ENCODE data around the gene TGM5. TPM values are rescaled to one million over a fixed set of nuclear protein-coding genes. Genes with fewer than 3 reads are reported as not detected.

TGM5 gene
- total and polyA plus RNA-seq, 4 experiments from 2014 or later, result not detected

GRCh38 chr15:43283526-43283925 lies 16.8 kb upstream of the TGM5 start:
- ChIA-PET POLR2A (ENCODE audit: partially characterized antibody) (no interaction called here), CTCF (ENCODE audit: partially characterized antibody) (interaction anchor here (1.1 to 5.4 kb wide), 3 partner anchors 51 to 58 kb away, joined by 3 to 82 read pairs (median 26); no protein-coding TSS in a partner anchor)
- DNase-seq, result no peak
- H3K36me3 ChIP-seq (ENCODE audit: insufficient read depth, low read length), result no peaks in the 10 kb centered on the region
- no peak overlapping the region for H3K4me3 ChIP-seq (ENCODE audit: low read length in 2 of 2)
- Mint-ChIP-seq H3K4me1 (peaks cover 0 to 6% (median 4%) of the 10 kb centered on the region in 4 donors), H3K9me3 (peaks cover 0 to 1% (median 0%) of the 10 kb centered on the region in 8 donors), H3K4me3 (no peak overlapping the region), H3K36me3 (no peaks in the 10 kb centered on the region), H3K27me3 (peaks cover 4 to 11% of the 10 kb centered on the region in 2 donors), H3K27ac (no peak overlapping the region)
- no peaks in the 10 kb centered on the region for H3K4me1 ChIP-seq (ENCODE audit: insufficient read depth, low read length)
- no peaks in the 10 kb centered on the region for H3K9me3 ChIP-seq (ENCODE audit: control insufficient read depth in 1 of 2, low read length in 2 of 2)
- intact Hi-C loops (cut with micrococcal nuclease), result no loop called here
- H3K27me3 ChIP-seq (ENCODE audit: insufficient read depth, low read length), result no peaks in the 10 kb centered on the region
- H3K27ac ChIP-seq (ENCODE audit: low read depth, low read length), result no peak overlapping the region

GRCh38 chr15:43281926-43282602 lies 15.3 kb upstream of the TGM5 start:
- Mint-ChIP-seq H3K9me3 (peaks cover 0 to 1% (median 0%) of the 10 kb centered on the region in 8 donors), H3K36me3 (no peaks in the 10 kb centered on the region), H3K4me3 (no peak overlapping the region), H3K4me1 (peaks cover 0 to 6% (median 4%) of the 10 kb centered on the region in 4 donors), H3K27me3 (peaks cover 4 to 6% of the 10 kb centered on the region in 2 donors), H3K27ac (no peak overlapping the region)
- no peaks in the 10 kb centered on the region for H3K9me3 ChIP-seq (ENCODE audit: control insufficient read depth in 1 of 2, low read length in 2 of 2)
- H3K36me3 ChIP-seq (ENCODE audit: insufficient read depth, low read length), result no peaks in the 10 kb centered on the region
- no peak for DNase-seq
- H3K4me1 ChIP-seq (ENCODE audit: insufficient read depth, low read length), result no peaks in the 10 kb centered on the region
- no peaks in the 10 kb centered on the region for H3K27me3 ChIP-seq (ENCODE audit: insufficient read depth, low read length)
- no peak overlapping the region for H3K4me3 ChIP-seq (ENCODE audit: low read length in 2 of 2)
- POLR2A ChIA-PET (ENCODE audit: partially characterized antibody), result no interaction called here
- intact Hi-C loops (cut with micrococcal nuclease), result no loop called here
- CTCF ChIA-PET (ENCODE audit: partially characterized antibody), result interaction anchor here (0.9 kb wide), 1 partner anchor 57 kb away, joined by 3 read pairs; no protein-coding TSS in a partner anchor
- H3K27ac ChIP-seq (ENCODE audit: low read depth, low read length), result no peak overlapping the region

GRCh38 chr15:43280996-43281395 lies 14.3 kb upstream of the TGM5 start:
- intact Hi-C loops (cut with micrococcal nuclease), result no loop called here
- Histone ChIP-seq H3K4me3 (ENCODE audit: low read length in 2 of 2) (no peak overlapping the region), H3K27me3 (ENCODE audit: insufficient read depth, low read length) (no peaks in the 10 kb centered on the region), H3K36me3 (ENCODE audit: insufficient read depth, low read length) (no peaks in the 10 kb centered on the region), H3K4me1 (ENCODE audit: insufficient read depth, low read length) (no peaks in the 10 kb centered on the region), H3K9me3 (ENCODE audit: control insufficient read depth in 1 of 2, low read length in 2 of 2) (no peaks in the 10 kb centered on the region), H3K27ac (ENCODE audit: low read depth, low read length) (no peak overlapping the region)
- peaks cover 0 to 6% (median 4%) of the 10 kb centered on the region in 4 donors for H3K4me1 Mint-ChIP-seq
- no peak overlapping the region for H3K27ac Mint-ChIP-seq
- ChIA-PET POLR2A (ENCODE audit: partially characterized antibody) (no interaction called here), CTCF (ENCODE audit: partially characterized antibody) (interaction anchor here (1.3 kb wide), 1 partner anchor 55 kb away, joined by 11 read pairs; no protein-coding TSS in a partner anchor)
- peaks cover 0 to 1% (median 0%) of the 10 kb centered on the region in 8 donors for H3K9me3 Mint-ChIP-seq
- no peak overlapping the region for H3K4me3 Mint-ChIP-seq
- H3K27me3 Mint-ChIP-seq, result peaks cover 6% of the 10 kb centered on the region in 2 donors
- DNase-seq, result no peak
- H3K36me3 Mint-ChIP-seq, result no peaks in the 10 kb centered on the region

- Histone ChIP-seq H3K36me3 (ENCODE audit: insufficient read depth, low read length) (no peaks in the 10 kb centered on the region), H3K4me3 (ENCODE audit: low read length in 2 of 2) (no peak overlapping the region), H3K27ac (ENCODE audit: low read depth, low read length) (no peak overlapping the region), H3K4me1 (ENCODE audit: insufficient read depth, low read length) (no peaks in the 10 kb centered on the region), H3K27me3 (ENCODE audit: insufficient read depth, low read length) (no peaks in the 10 kb centered on the region), H3K9me3 (ENCODE audit: control insufficient read depth in 1 of 2, low read length in 2 of 2) (no peaks in the 10 kb centered on the region)
- intact Hi-C loops (cut with micrococcal nuclease), result no loop called here
- H3K9me3 Mint-ChIP-seq, result peaks cover 0 to 1% (median 0%) of the 10 kb centered on the region in 8 donors
- peaks cover 0 to 5% (median 0%) of the 10 kb centered on the region in 4 donors for H3K4me1 Mint-ChIP-seq
- no peak for DNase-seq
- no peak overlapping the region for H3K27ac Mint-ChIP-seq
- POLR2A ChIA-PET (ENCODE audit: partially characterized antibody), result no interaction called here
- H3K27me3 Mint-ChIP-seq, result peaks cover 2 to 4% of the 10 kb centered on the region in 2 donors
- H3K36me3 Mint-ChIP-seq, result no peaks in the 10 kb centered on the region
- no peak overlapping the region for H3K4me3 Mint-ChIP-seq
- CTCF ChIA-PET (ENCODE audit: partially characterized antibody), result interaction anchor here (1.3 kb wide), 1 partner anchor 54 kb away, joined by 11 read pairs; no protein-coding TSS in a partner anchor
Measured at GRCh38 chr15:43279496-43279895, 12.8 kb upstream of the TGM5 start.

GRCh38 chr15:43278869-43279268 lies 12.1 kb upstream of the TGM5 start:
- H3K27ac ChIP-seq (ENCODE audit: low read depth, low read length), result no peak overlapping the region
- H3K4me3 ChIP-seq (ENCODE audit: low read length in 2 of 2), result no peak overlapping the region
- ChIA-PET CTCF (ENCODE audit: partially characterized antibody) (interaction anchor here (3.9 kb wide), 1 partner anchor 7 kb away, joined by 22 read pairs; no protein-coding TSS in a partner anchor), POLR2A (ENCODE audit: partially characterized antibody) (no interaction called here)
- intact Hi-C loops (cut with micrococcal nuclease), result no loop called here
- H3K4me3 Mint-ChIP-seq, result no peak overlapping the region
- H3K27me3 ChIP-seq (ENCODE audit: insufficient read depth, low read length), result no peaks in the 10 kb centered on the region
- H3K27ac Mint-ChIP-seq, result no peak overlapping the region
- H3K36me3 Mint-ChIP-seq, result no peaks in the 10 kb centered on the region
- no peak for DNase-seq
- no peaks in the 10 kb centered on the region for H3K36me3 ChIP-seq (ENCODE audit: insufficient read depth, low read length)
- H3K27me3 Mint-ChIP-seq, result peaks cover 2 to 4% of the 10 kb centered on the region in 2 donors
- peaks cover 0 to under 1% (median 0%) of the 10 kb centered on the region in 4 donors for H3K4me1 Mint-ChIP-seq
- no peaks in the 10 kb centered on the region for H3K9me3 ChIP-seq (ENCODE audit: control insufficient read depth in 1 of 2, low read length in 2 of 2)
- H3K9me3 Mint-ChIP-seq, result peaks cover 0 to 1% (median 0%) of the 10 kb centered on the region in 8 donors
- no peaks in the 10 kb centered on the region for H3K4me1 ChIP-seq (ENCODE audit: insufficient read depth, low read length)

GRCh38 chr15:43277901-43278300 lies 11.2 kb upstream of the TGM5 start:
- no peaks in the 10 kb centered on the region for H3K4me1 Mint-ChIP-seq
- no peak for DNase-seq

GRCh38 chr15:43277231-43277823 lies 10.6 kb upstream of the TGM5 start:
- H3K27me3 Mint-ChIP-seq, result peaks cover 3 to 4% of the 10 kb centered on the region in 2 donors
- peak overlapping the region in 1 of 7 donors; percentile 48 for H3K27ac Mint-ChIP-seq
- CTCF ChIA-PET (ENCODE audit: partially characterized antibody), result interaction anchor here (3.9 kb wide), 1 partner anchor 9 kb away, joined by 22 read pairs; no protein-coding TSS in a partner anchor
- H3K9me3 Mint-ChIP-seq, result peaks cover 0 to 2% (median under 1%) of the 10 kb centered on the region in 8 donors
- no peaks in the 10 kb centered on the region for H3K4me1 ChIP-seq (ENCODE audit: insufficient read depth, low read length)
- no peak overlapping the region for H3K4me3 Mint-ChIP-seq
- no peak for DNase-seq
- no peaks in the 10 kb centered on the region for H3K36me3 ChIP-seq (ENCODE audit: insufficient read depth, low read length)
- intact Hi-C loops (cut with micrococcal nuclease), result no loop called here
- no peak overlapping the region for H3K4me3 ChIP-seq (ENCODE audit: low read length in 2 of 2)
- POLR2A ChIA-PET (ENCODE audit: partially characterized antibody), result no interaction called here
- no peaks in the 10 kb centered on the region for H3K4me1 Mint-ChIP-seq
- no peaks in the 10 kb centered on the region for H3K27me3 ChIP-seq (ENCODE audit: insufficient read depth, low read length)
- no peaks in the 10 kb centered on the region for H3K9me3 ChIP-seq (ENCODE audit: control insufficient read depth in 1 of 2, low read length in 2 of 2)
- H3K27ac ChIP-seq (ENCODE audit: low read depth, low read length), result no peak overlapping the region
- no peaks in the 10 kb centered on the region for H3K36me3 Mint-ChIP-seq

More at GRCh38 chr15:43277901-43278300, 11.2 kb upstream of the TGM5 start:
- no peaks in the 10 kb centered on the region for H3K36me3 ChIP-seq (ENCODE audit: insufficient read depth, low read length)
- no peak overlapping the region for H3K27ac ChIP-seq (ENCODE audit: low read depth, low read length)
- peaks cover 3 to 4% of the 10 kb centered on the region in 2 donors for H3K27me3 Mint-ChIP-seq
- CTCF ChIA-PET (ENCODE audit: partially characterized antibody), result interaction anchor here (3.9 kb wide), 1 partner anchor 8 kb away, joined by 22 read pairs; no protein-coding TSS in a partner anchor
- no peak overlapping the region for H3K27ac Mint-ChIP-seq
- intact Hi-C loops (cut with micrococcal nuclease), result no loop called here
- H3K4me3 Mint-ChIP-seq, result no peak overlapping the region
- no peaks in the 10 kb centered on the region for H3K9me3 ChIP-seq (ENCODE audit: control insufficient read depth in 1 of 2, low read length in 2 of 2)
- POLR2A ChIA-PET (ENCODE audit: partially characterized antibody), result no interaction called here
- H3K9me3 Mint-ChIP-seq, result peaks cover 0 to 1% (median 0%) of the 10 kb centered on the region in 8 donors
- no peak overlapping the region for H3K4me3 ChIP-seq (ENCODE audit: low read length in 2 of 2)
- H3K27me3 ChIP-seq (ENCODE audit: insufficient read depth, low read length), result no peaks in the 10 kb centered on the region
- H3K4me1 ChIP-seq (ENCODE audit: insufficient read depth, low read length), result no peaks in the 10 kb centered on the region
- H3K36me3 Mint-ChIP-seq, result no peaks in the 10 kb centered on the region
